Measurements from ENCODE around the gene CFI. TPM values are rescaled to one million over a fixed set of nuclear protein-coding genes. Genes with fewer than 3 reads are reported as not detected.

The CFI gene
- total and polyA plus RNA-seq, 9 of the 15 experiments (the other 6 are each of a cell fraction or from before 2014, with no cell fraction given): 0.30 to 8.4 (median 0.95) TPM

DNA sequence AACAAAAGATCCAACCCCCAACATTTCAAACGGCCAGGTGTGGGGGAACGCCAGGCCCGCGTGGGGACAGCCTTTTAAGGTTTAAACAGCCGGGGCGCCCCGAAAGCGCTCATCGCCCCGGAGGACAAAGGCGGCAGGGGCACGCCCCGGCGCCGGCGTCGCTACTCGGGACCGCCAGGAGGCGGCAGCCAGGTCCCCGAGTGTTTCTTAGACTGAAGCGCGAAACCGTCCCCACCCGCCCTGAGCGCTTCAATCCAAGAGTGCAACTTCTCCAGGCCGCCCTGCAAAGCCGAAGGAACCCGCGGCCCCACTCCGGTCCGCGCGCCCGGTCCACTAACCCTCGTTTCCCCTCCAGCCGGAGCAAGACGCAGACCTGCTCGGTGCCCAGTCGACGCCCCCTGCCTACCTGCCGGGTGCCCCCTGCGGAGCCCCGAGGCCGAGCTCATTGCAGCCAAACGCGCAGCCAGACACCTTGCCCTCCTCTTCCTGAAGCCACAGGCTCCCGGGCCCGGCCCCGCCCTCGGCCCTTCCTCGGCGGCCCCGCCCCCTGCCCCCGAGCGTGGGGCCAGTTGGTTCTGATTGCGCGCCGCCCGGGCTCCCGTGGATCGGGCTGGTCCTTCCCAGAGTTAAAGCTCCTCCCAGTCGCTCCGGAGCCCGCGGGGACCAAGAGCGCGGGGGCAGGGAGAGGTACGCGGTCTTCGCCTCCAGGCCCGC is 98.7 kb downstream of the CFI start, which contains the start of gene CASP6 (continued):
- TF ChIP-seq GABPA (tag; conservative IDR thresholded peaks at IDR 0.05; ENCODE audit: low read depth): no peak; the same call in 1 of the 2 replicates
- TF ChIP-seq ILF3 (IDR thresholded peaks at IDR 0.05; ENCODE audit: borderline replicate concordance): peak; percentile 61; the same call in 1 of the 2 replicates
- peak; percentile 83 for TF ChIP-seq VEZF1 (CRISPR knock-in tag; IDR thresholded peaks at IDR 0.05)
- no peak for TF ChIP-seq HDAC3 (IDR thresholded peaks at IDR 0.05; ENCODE audit: borderline replicate concordance, partially characterized antibody)
- 0 out of 2 replicates have a peak, but pooled peaks have one; percentile 21 for TF ChIP-seq SIN3B (IDR thresholded peaks at IDR 0.05; ENCODE audit: low read depth)
- no peak for TF ChIP-seq SNIP1 (IDR thresholded peaks at IDR 0.05; ENCODE audit: low read depth)
- TF ChIP-seq CREB3L1 (IDR thresholded peaks at IDR 0.05; ENCODE audit: borderline replicate concordance, low read depth): no peak
- no peak for TF ChIP-seq HMGXB4 (CRISPR knock-in tag; IDR thresholded peaks at IDR 0.05)
- 0 out of 2 replicates have a peak, but pooled peaks have one; percentile 38 for TF ChIP-seq ZNF133 (CRISPR knock-in tag; IDR thresholded peaks at IDR 0.05)
- TF ChIP-seq MTA1 (IDR thresholded peaks at IDR 0.05; ENCODE audit: borderline replicate concordance): 0 out of 2 replicates have a peak, but pooled peaks have one; percentile 63
- TF ChIP-seq ZBTB43 (CRISPR knock-in tag; IDR thresholded peaks at IDR 0.05): no peak
- no peak for TF ChIP-seq E2F5 (CRISPR knock-in tag; IDR thresholded peaks at IDR 0.05)
- TF ChIP-seq SMAD4 (CRISPR knock-in tag; conservative IDR thresholded peaks at IDR 0.05): peak; percentile 78

Measured in K562 (cell line).